Thyroid gland (tissue), 4 donors: ENCODE measurements around the gene ATAD1. TPM values are rescaled to one million over a fixed set of nuclear protein-coding genes. Genes with fewer than 3 reads are reported as not detected.

Experiments
- DNase-seq, 2 donors: peaks; one replicate each; pipeline ENCODE4 v3.0.0-alpha.2; 2019
- H3K27ac ChIP-seq, 3 donors: fragments of 200-600 bp; sonication (generic); 1 replicate in 2 of 3; 2 replicates in 1 of 3; pipeline ENCODE4 v1.5.1; 2016 to 2019; ENCODE audit warnings: mild to moderate bottlenecking in 1 of 3, moderate library complexity in 1 of 3
- H3K27me3 ChIP-seq: fragments of 200-600 bp; sonication (generic); one replicate; pipeline ENCODE4 v1.5.1; 2019
- H3K36me3 ChIP-seq, 2 donors: fragments of 200-600 bp; sonication (generic); one replicate each; pipeline ENCODE4 v1.5.1; 2016 to 2019
- H3K4me1 ChIP-seq, 2 donors: fragments of 200-600 bp; sonication (generic); one replicate each; pipeline ENCODE4 v1.5.1; 2017 to 2019
- H3K4me3 ChIP-seq, 3 donors: fragments of 200-600 bp; sonication (generic); replicated peaks in 1 of 3; 1 replicate in 2 of 3; 2 replicates in 1 of 3; pipeline ENCODE4 v1.5.1; 2016; ENCODE audit warnings: mild to moderate bottlenecking in 1 of 3
- H3K9me3 ChIP-seq: fragments of 200-600 bp; sonication (generic); one replicate; pipeline ENCODE4 v1.5.1; 2017
- CTCF ChIP-seq, 6 experiments: fragments of 200-600 bp in 3 of 6; fragments of 450-650 bp in 3 of 6; sonication (generic) in 3 of 6; IDR thresholded peaks; one replicate each; pipeline ENCODE4 v1.5.1; 2016 to 2019; ENCODE audit warnings: antibody characterized with exemption in 6 of 6, mild to moderate bottlenecking in 2 of 6, inconsistent platforms in 1 of 6, moderate library complexity in 1 of 6
- POLR2A ChIP-seq, 2 donors: fragments of 450-650 bp; IDR thresholded peaks; one replicate each; pipeline ENCODE4 v1.6.1; 2017; ENCODE audit warnings: antibody characterized with exemption in 2 of 2, mild to moderate bottlenecking in 2 of 2, moderate library complexity in 1 of 2
- WGBS, 2 donors: methylation state at CpG; one replicate each; pipeline ENCODE4 v1.1.5; 2017; 5-methylcytosine and 5-hydroxymethylcytosine counted together
- intact Hi-C: fragments of 100-400 bp; cut with DNase I; formaldehyde crosslinking; loops from one replicate; pipeline ENCODE4 v1.15.1; 2023
- total RNA-seq, 4 donors: library from RNA; depleted of rRNA; stranded (reverse); fragments of >200 nt; gene quantifications; one replicate each; pipeline ENCODE4 v1.2.3, GENCODE V29; 2016

The ATAD1 gene
- total RNA-seq: 10 to 100 TPM; 40.3 to 72.1 (median 53.7) TPM

GRCh38 chr10:87817609-87818504 is at the start of gene ATAD1:
Gene ATAD1, minus strand, starts transcription at chr10:87818226. Its CDS starts 3,627 bp downstream, at chr10:87814599.
- intact Hi-C loops: no loop called here
- TF ChIP-seq POLR2A (IDR thresholded peaks at IDR 0.05): peak; percentile 35 to 87
- TF ChIP-seq CTCF (IDR thresholded peaks at IDR 0.05): peak in 3 of 6 experiments; percentile 20 to 36 (median 22)
- Histone ChIP-seq H3K4me3 (peak within 1 kb of the TSS; percentile 19 to 65 (median 64)), H3K4me1 (peaks cover 0 to 13% of the 10 kb centered on the region in 2 donors), H3K9me3 (no peaks in the 10 kb centered on the region), H3K27ac (peak within 1 kb of the TSS; percentile 75 to 85 (median 80)), H3K36me3 (no peaks in the 10 kb centered on the region), H3K27me3 (no peaks in the 10 kb centered on the region)
- peak; percentile 84 to 87 for DNase-seq
- WGBS, 2 donors: 1% methylated on average over 34 to 47 of the region's 60 CpGs

GRCh38 chr10:87867453-87867852 is 49.4 kb upstream of the ATAD1 start:
- no peak for TF ChIP-seq POLR2A (IDR thresholded peaks at IDR 0.05)
- TF ChIP-seq CTCF (IDR thresholded peaks at IDR 0.05): no peak
- Histone ChIP-seq H3K4me3 (peak overlapping the region in 2 of 3 donors; percentile 62 to 86), H3K27ac (peak overlapping the region; percentile 93 to 99 (median 99)), H3K4me1 (peaks cover 16 to 26% of the 10 kb centered on the region in 2 donors), H3K9me3 (no peaks in the 10 kb centered on the region), H3K27me3 (no peaks in the 10 kb centered on the region), H3K36me3 (no peaks in the 10 kb centered on the region)
- intact Hi-C loops: loop anchor here (10.0 kb wide), 1 partner anchor 247 kb away; no protein-coding TSS in a partner anchor
- DNase-seq: no peak

GRCh38 chr10:87866412-87866974 is 48.5 kb upstream of the ATAD1 start:
- DNase-seq: no peak
- Histone ChIP-seq H3K4me3 (peak overlapping the region in 2 of 3 donors; percentile 62 to 86), H3K9me3 (no peaks in the 10 kb centered on the region), H3K36me3 (no peaks in the 10 kb centered on the region), H3K27ac (peak overlapping the region; percentile 93 to 99 (median 99)), H3K4me1 (peaks cover 11 to 21% of the 10 kb centered on the region in 2 donors), H3K27me3 (no peaks in the 10 kb centered on the region)
- intact Hi-C loops: loop anchor here (10.0 kb wide), 1 partner anchor 248 kb away; no protein-coding TSS in a partner anchor
- no peak for TF ChIP-seq CTCF (IDR thresholded peaks at IDR 0.05)
- no peak for TF ChIP-seq POLR2A (IDR thresholded peaks at IDR 0.05)
- 11 to 12% methylated on average over 3 of the region's 3 CpGs for WGBS, 2 donors

GRCh38 chr10:87865241-87865881 is 47.3 kb upstream of the ATAD1 start:
- Histone ChIP-seq H3K27ac (peak overlapping the region; percentile 93 to 99 (median 99)), H3K27me3 (no peaks in the 10 kb centered on the region), H3K4me3 (peak overlapping the region; percentile 62 to 86 (median 65)), H3K9me3 (no peaks in the 10 kb centered on the region), H3K4me1 (peaks cover 11 to 17% of the 10 kb centered on the region in 2 donors), H3K36me3 (no peaks in the 10 kb centered on the region)
- no peak for DNase-seq
- TF ChIP-seq POLR2A (IDR thresholded peaks at IDR 0.05): no peak
- no peak for TF ChIP-seq CTCF (IDR thresholded peaks at IDR 0.05)
- 1 to 3% methylated on average over 4 of the region's 4 CpGs for WGBS, 2 donors
- intact Hi-C loops: loop anchor here (10.0 kb wide), 1 partner anchor 249 kb away; no protein-coding TSS in a partner anchor
